ENCODE measurements around the gene BHMT2. TPM values are rescaled to one million over a fixed set of nuclear protein-coding genes. Genes with fewer than 3 reads are reported as not detected.

The BHMT2 gene
- total and polyA plus RNA-seq, 2 of the 13 experiments (the other 11 are each of a cell fraction or from before 2014, with no cell fraction given), result 13.8 to 18.8 TPM

- TF ChIP-seq ZNF687 (CRISPR knock-in tag; IDR thresholded peaks at IDR 0.05) (no peak), MED13 (CRISPR knock-in tag; IDR thresholded peaks at IDR 0.05) (no peak), HMGXB4 (CRISPR knock-in tag; IDR thresholded peaks at IDR 0.05; ENCODE audit: borderline replicate concordance in 1 of 2, low read depth in 1 of 2) (peak in 1 of 2 experiments; percentile 67; a peak in 2 of 4 replicates), ZBTB21 (CRISPR knock-in tag; IDR thresholded peaks at IDR 0.05) (no peak), PCBP2 (optimal IDR thresholded peaks at IDR 0.05; ENCODE audit: low read depth, low read length, poor library complexity, severe bottlenecking) (peak; percentile 86), ATF4 (CRISPR knock-in tag; IDR thresholded peaks at IDR 0.05) (peak in 1 of 2 experiments; percentile 79; a peak in 2 of 4 replicates), ZNF746 (CRISPR knock-in tag; IDR thresholded peaks at IDR 0.05) (peak; percentile 23; the same call in 1 of the 2 replicates), MEIS1 (CRISPR knock-in tag; IDR thresholded peaks at IDR 0.05; ENCODE audit: borderline replicate concordance) (no peak), RAD21 (CRISPR knock-in tag; IDR thresholded peaks at IDR 0.05) (peak; percentile 32; the same call in 1 of the 2 replicates), ZNF335 (CRISPR knock-in tag; IDR thresholded peaks at IDR 0.05) (0 out of 2 replicates have a peak, but pooled peaks have one; percentile 25), HINFP (CRISPR knock-in tag; IDR thresholded peaks at IDR 0.05; ENCODE audit: low read depth) (no peak), ATF7 (IDR thresholded peaks at IDR 0.05) (no peak), ATF7 (CRISPR knock-in tag; IDR thresholded peaks at IDR 0.05) (no peak), ZNF747 (CRISPR knock-in tag; IDR thresholded peaks at IDR 0.05; ENCODE audit: borderline replicate concordance) (no peak), IRX3 (CRISPR knock-in tag; IDR thresholded peaks at IDR 0.05; ENCODE audit: borderline replicate concordance, low read depth) (no peak), ATM (IDR thresholded peaks at IDR 0.05; ENCODE audit: borderline replicate concordance) (no peak), ZC3H13 (CRISPR knock-in tag; IDR thresholded peaks at IDR 0.05) (no peak), HOXD1 (CRISPR knock-in tag; IDR thresholded peaks at IDR 0.05) (no peak)
Measured at GRCh38 chr5:79133657-79134451, 64.3 kb downstream of the BHMT2 start (continued).
